ENCODE data around the gene HIVEP2.

The HIVEP2 gene

GRCh38 chr6:142737368-142738034 lies 207.5 kb downstream of the HIVEP2 start:
- Histone ChIP-seq H3K4me1 (ENCODE audit: insufficient read depth, low read length) (no peaks in the 10 kb centered on the region), H3K36me3 (ENCODE audit: insufficient read depth, low read length) (no peaks in the 10 kb centered on the region), H3K27me3 (ENCODE audit: control insufficient read depth in 1 of 2, insufficient read depth in 2 of 2, low read length in 2 of 2) (no peaks in the 10 kb centered on the region), H3K27ac (ENCODE audit: low read depth, low read length) (no peak overlapping the region), H3K4me3 (ENCODE audit: low read depth in 1 of 2, low read length in 2 of 2) (no peak overlapping the region), H3K9ac (ENCODE audit: low read length) (no peak overlapping the region), H3K9me3 (ENCODE audit: low read length) (no peaks in the 10 kb centered on the region)

GRCh38 chr6:142735204-142735603 lies 209.8 kb downstream of the HIVEP2 start:
- Histone ChIP-seq H3K9ac (ENCODE audit: low read length) (no peak overlapping the region), H3K4me3 (ENCODE audit: low read depth in 1 of 2, low read length in 2 of 2) (no peak overlapping the region), H3K4me1 (ENCODE audit: insufficient read depth, low read length) (no peaks in the 10 kb centered on the region), H3K27me3 (ENCODE audit: control insufficient read depth in 1 of 2, insufficient read depth in 2 of 2, low read length in 2 of 2) (no peaks in the 10 kb centered on the region), H3K27ac (ENCODE audit: low read depth, low read length) (no peak overlapping the region), H3K9me3 (ENCODE audit: low read length) (no peaks in the 10 kb centered on the region), H3K36me3 (ENCODE audit: insufficient read depth, low read length) (no peaks in the 10 kb centered on the region)

GRCh38 chr6:142732790-142733189 lies 212.2 kb downstream of the HIVEP2 start:
- no peak overlapping the region for H3K27ac ChIP-seq (ENCODE audit: low read depth, low read length)
- no peak overlapping the region for H3K9ac ChIP-seq (ENCODE audit: low read length)
- H3K36me3 ChIP-seq (ENCODE audit: insufficient read depth, low read length): no peaks in the 10 kb centered on the region
- no peak overlapping the region for H3K4me3 ChIP-seq (ENCODE audit: low read depth in 1 of 2, low read length in 2 of 2)
- H3K9me3 ChIP-seq (ENCODE audit: low read length): no peaks in the 10 kb centered on the region
- no peaks in the 10 kb centered on the region for H3K27me3 ChIP-seq (ENCODE audit: control insufficient read depth in 1 of 2, insufficient read depth in 2 of 2, low read length in 2 of 2)
- H3K4me1 ChIP-seq (ENCODE audit: insufficient read depth, low read length): no peaks in the 10 kb centered on the region

- no peak overlapping the region for H3K27ac ChIP-seq (ENCODE audit: low read depth, low read length)
- no peak overlapping the region for H3K9ac ChIP-seq (ENCODE audit: low read length)
- no peaks in the 10 kb centered on the region for H3K4me1 ChIP-seq (ENCODE audit: insufficient read depth, low read length)
- H3K4me3 ChIP-seq (ENCODE audit: low read depth in 1 of 2, low read length in 2 of 2): no peak overlapping the region
- H3K9me3 ChIP-seq (ENCODE audit: low read length): no peaks in the 10 kb centered on the region
- no peaks in the 10 kb centered on the region for H3K27me3 ChIP-seq (ENCODE audit: control insufficient read depth in 1 of 2, insufficient read depth in 2 of 2, low read length in 2 of 2)
- no peaks in the 10 kb centered on the region for H3K36me3 ChIP-seq (ENCODE audit: insufficient read depth, low read length)
Observed at GRCh38 chr6:142731611-142732010, 213.4 kb downstream of the HIVEP2 start.

GRCh38 chr6:142729618-142730017 lies 215.4 kb downstream of the HIVEP2 start:
- Histone ChIP-seq H3K9ac (ENCODE audit: low read length) (no peak overlapping the region), H3K9me3 (ENCODE audit: low read length) (no peaks in the 10 kb centered on the region), H3K27ac (ENCODE audit: low read depth, low read length) (no peak overlapping the region), H3K4me1 (ENCODE audit: insufficient read depth, low read length) (no peaks in the 10 kb centered on the region), H3K27me3 (ENCODE audit: control insufficient read depth in 1 of 2, insufficient read depth in 2 of 2, low read length in 2 of 2) (no peaks in the 10 kb centered on the region), H3K36me3 (ENCODE audit: insufficient read depth, low read length) (no peaks in the 10 kb centered on the region), H3K4me3 (ENCODE audit: low read depth in 1 of 2, low read length in 2 of 2) (no peak overlapping the region)

GRCh38 chr6:142728910-142729481 lies 216.0 kb downstream of the HIVEP2 start:
- Histone ChIP-seq H3K9me3 (ENCODE audit: low read length) (no peaks in the 10 kb centered on the region), H3K4me3 (ENCODE audit: low read depth in 1 of 2, low read length in 2 of 2) (no peak overlapping the region), H3K36me3 (ENCODE audit: insufficient read depth, low read length) (no peaks in the 10 kb centered on the region), H3K4me1 (ENCODE audit: insufficient read depth, low read length) (no peaks in the 10 kb centered on the region), H3K27ac (ENCODE audit: low read depth, low read length) (no peak overlapping the region), H3K27me3 (ENCODE audit: control insufficient read depth in 1 of 2, insufficient read depth in 2 of 2, low read length in 2 of 2) (no peaks in the 10 kb centered on the region), H3K9ac (ENCODE audit: low read length) (no peak overlapping the region)

- Histone ChIP-seq H3K4me1 (ENCODE audit: insufficient read depth, low read length) (no peaks in the 10 kb centered on the region), H3K27ac (ENCODE audit: low read depth, low read length) (no peak overlapping the region), H3K9ac (ENCODE audit: low read length) (no peak overlapping the region), H3K36me3 (ENCODE audit: insufficient read depth, low read length) (no peaks in the 10 kb centered on the region), H3K27me3 (ENCODE audit: control insufficient read depth in 1 of 2, insufficient read depth in 2 of 2, low read length in 2 of 2) (no peaks in the 10 kb centered on the region), H3K9me3 (ENCODE audit: low read length) (no peaks in the 10 kb centered on the region), H3K4me3 (ENCODE audit: low read depth in 1 of 2, low read length in 2 of 2) (no peak overlapping the region)
Observed at GRCh38 chr6:142728364-142728763, 216.6 kb downstream of the HIVEP2 start.

- H3K9me3 ChIP-seq (ENCODE audit: low read length): no peaks in the 10 kb centered on the region
- no peaks in the 10 kb centered on the region for H3K36me3 ChIP-seq (ENCODE audit: insufficient read depth, low read length)
- H3K27ac ChIP-seq (ENCODE audit: low read depth, low read length): no peak overlapping the region
- no peak overlapping the region for H3K9ac ChIP-seq (ENCODE audit: low read length)
- no peaks in the 10 kb centered on the region for H3K27me3 ChIP-seq (ENCODE audit: control insufficient read depth in 1 of 2, insufficient read depth in 2 of 2, low read length in 2 of 2)
- no peaks in the 10 kb centered on the region for H3K4me1 ChIP-seq (ENCODE audit: insufficient read depth, low read length)
- no peak overlapping the region for H3K4me3 ChIP-seq (ENCODE audit: low read depth in 1 of 2, low read length in 2 of 2)
Observed at GRCh38 chr6:142726616-142727015, 218.4 kb downstream of the HIVEP2 start.

GRCh38 chr6:142725024-142725770 lies 219.8 kb downstream of the HIVEP2 start:
- no peaks in the 10 kb centered on the region for H3K4me1 ChIP-seq (ENCODE audit: insufficient read depth, low read length)
- H3K36me3 ChIP-seq (ENCODE audit: insufficient read depth, low read length): no peaks in the 10 kb centered on the region
- no peaks in the 10 kb centered on the region for H3K9me3 ChIP-seq (ENCODE audit: low read length)
- no peak overlapping the region for H3K27ac ChIP-seq (ENCODE audit: low read depth, low read length)
- no peaks in the 10 kb centered on the region for H3K27me3 ChIP-seq (ENCODE audit: control insufficient read depth in 1 of 2, insufficient read depth in 2 of 2, low read length in 2 of 2)
- H3K4me3 ChIP-seq (ENCODE audit: low read depth in 1 of 2, low read length in 2 of 2): no peak overlapping the region
- H3K9ac ChIP-seq (ENCODE audit: low read length): no peak overlapping the region

- no peak overlapping the region for H3K27ac ChIP-seq (ENCODE audit: low read depth, low read length)
- H3K4me3 ChIP-seq (ENCODE audit: low read depth in 1 of 2, low read length in 2 of 2): no peak overlapping the region
- H3K4me1 ChIP-seq (ENCODE audit: insufficient read depth, low read length): no peaks in the 10 kb centered on the region
- no peaks in the 10 kb centered on the region for H3K27me3 ChIP-seq (ENCODE audit: control insufficient read depth in 1 of 2, insufficient read depth in 2 of 2, low read length in 2 of 2)
- H3K9ac ChIP-seq (ENCODE audit: low read length): no peak overlapping the region
- no peaks in the 10 kb centered on the region for H3K36me3 ChIP-seq (ENCODE audit: insufficient read depth, low read length)
- peaks cover 3% of the 10 kb centered on the region for H3K9me3 ChIP-seq (ENCODE audit: low read length)
Observed at GRCh38 chr6:142722841-142723240, 222.1 kb downstream of the HIVEP2 start.

GRCh38 chr6:142722012-142722411 lies 223.0 kb downstream of the HIVEP2 start:
- Histone ChIP-seq H3K27ac (ENCODE audit: low read depth, low read length) (no peak overlapping the region), H3K27me3 (ENCODE audit: control insufficient read depth in 1 of 2, insufficient read depth in 2 of 2, low read length in 2 of 2) (no peaks in the 10 kb centered on the region), H3K9me3 (ENCODE audit: low read length) (peaks cover 3% of the 10 kb centered on the region), H3K36me3 (ENCODE audit: insufficient read depth, low read length) (no peaks in the 10 kb centered on the region), H3K4me3 (ENCODE audit: low read depth in 1 of 2, low read length in 2 of 2) (no peak overlapping the region), H3K9ac (ENCODE audit: low read length) (no peak overlapping the region), H3K4me1 (ENCODE audit: insufficient read depth, low read length) (no peaks in the 10 kb centered on the region)

Data from muscle layer of colon (tissue), 2 donors.